PC-9 (cell line): ENCODE data around the gene GBX2. TPM values are rescaled to one million over a fixed set of nuclear protein-coding genes. Genes with fewer than 3 reads are reported as not detected.

ENCODE experiments used
- BruUV-seq: library from RNA; stranded (reverse); fragments of 400-500 nt; replicated peaks from 2 replicates; lab custom pipeline; 2021; lab: Mats Ljungman, UMichigan
- CTCF ChIA-PET: fragments of 300-600 bp; sonication (Branson Sonifier 250); formaldehyde crosslinking; loops from one replicate; lab custom pipeline; 2022; ENCODE audit warnings: antibody characterized with exemption; lab: Charles Lee
- POLR2A ChIA-PET: fragments of 300-600 bp; sonication (Branson Sonifier 250); formaldehyde crosslinking; loops from one replicate; lab custom pipeline; 2022; ENCODE audit warnings: antibody characterized with exemption; ENCODE audit not compliant: unreplicated experiment; lab: Charles Lee
- DNase-seq, 2 experiments: peaks; one replicate each; pipeline versions ENCODE4 v3.0.0 to v3.0.0-alpha.2; 2015 to 2022; ENCODE audit warnings: mixed read lengths in 1 of 2
- H2AFZ ChIP-seq: fragments of 200-600 bp; sonication (generic); 2 replicates; pipeline ENCODE4 v1.8.1; 2017; ENCODE audit warnings: antibody characterized with exemption
- H3F3A ChIP-seq: fragments of 200-600 bp; sonication (generic); 2 replicates; pipeline ENCODE4 v1.8.1; 2017; ENCODE audit warnings: antibody characterized with exemption, mild to moderate bottlenecking, low read depth; ENCODE audit not compliant: insufficient read depth
- H3K27ac ChIP-seq: fragments of 200-600 bp; sonication (generic); 2 replicates; pipeline ENCODE4 v1.6.1; 2016; ENCODE audit warnings: mixed run types
- H3K27me3 ChIP-seq: fragments of 200-600 bp; sonication (generic); 2 replicates; pipeline ENCODE4 v1.6.1; 2016; ENCODE audit warnings: low read depth, mixed run types; ENCODE audit not compliant: insufficient read depth
- H3K36me3 ChIP-seq: fragments of 200-600 bp; sonication (generic); 2 replicates; pipeline ENCODE4 v1.6.1; 2016; ENCODE audit warnings: low read depth, mixed run types
- H3K4me1 ChIP-seq: fragments of 200-600 bp; sonication (generic); replicated peaks from 2 replicates; pipeline ENCODE4 v1.6.1; 2016; ENCODE audit warnings: mixed run types; ENCODE audit not compliant: insufficient read depth
- H3K4me2 ChIP-seq: fragments of 200-600 bp; sonication (generic); 2 replicates; pipeline ENCODE4 v1.6.1; 2017; ENCODE audit warnings: mixed run types
- H3K4me3 ChIP-seq: fragments of 200-600 bp; sonication (generic); 2 replicates; pipeline ENCODE4 v1.6.1; 2016; ENCODE audit warnings: mixed run types
- H3K79me2 ChIP-seq: fragments of 200-600 bp; sonication (generic); 2 replicates; pipeline ENCODE4 v1.6.1; 2017; ENCODE audit warnings: low read depth, mixed run types
- H3K9me2 ChIP-seq: fragments of 200-600 bp; sonication (generic); 2 replicates; pipeline ENCODE4 v1.8.1; 2017; ENCODE audit warnings: mild to moderate bottlenecking; ENCODE audit not compliant: insufficient read depth
- H3K9me3 ChIP-seq: fragments of 200-600 bp; sonication (generic); 2 replicates; pipeline ENCODE4 v1.8.1; 2016; ENCODE audit warnings: low read depth; ENCODE audit not compliant: insufficient read depth
- H4K20me1 ChIP-seq: fragments of 200-600 bp; sonication (generic); 2 replicates; pipeline ENCODE4 v1.8.1; 2017; ENCODE audit not compliant: insufficient read depth
- EZH2 ChIP-seq: fragments of 200-600 bp; sonication (generic); IDR thresholded peaks from 2 replicates; pipeline ENCODE4 v1.8.0; 2017; ENCODE audit warnings: antibody characterized with exemption, low read depth
- intact Hi-C: fragments of 100-400 bp; cut with micrococcal nuclease; formaldehyde crosslinking; loops from one replicate; pipeline ENCODE4 v1.10.0; 2022; ENCODE audit not compliant: unreplicated experiment
- total RNA-seq: library from RNA; stranded (reverse); gene quantifications from 2 replicates; pipeline ENCODE4 v1.2.3, GENCODE V29; 2021
- TF ChIP-seq, protein P1 (sequence below): fragments of 200-600 bp; sonication (generic); conservative IDR thresholded peaks from 2 replicates; pipeline ENCODE4 v1.6.1; 2017; ENCODE audit warnings: mixed run types, antibody characterized with exemption, mild to moderate bottlenecking, moderate library complexity

Gene GBX2
- total RNA-seq, 1 experiment from 2014 or later: not detected

DNA sequence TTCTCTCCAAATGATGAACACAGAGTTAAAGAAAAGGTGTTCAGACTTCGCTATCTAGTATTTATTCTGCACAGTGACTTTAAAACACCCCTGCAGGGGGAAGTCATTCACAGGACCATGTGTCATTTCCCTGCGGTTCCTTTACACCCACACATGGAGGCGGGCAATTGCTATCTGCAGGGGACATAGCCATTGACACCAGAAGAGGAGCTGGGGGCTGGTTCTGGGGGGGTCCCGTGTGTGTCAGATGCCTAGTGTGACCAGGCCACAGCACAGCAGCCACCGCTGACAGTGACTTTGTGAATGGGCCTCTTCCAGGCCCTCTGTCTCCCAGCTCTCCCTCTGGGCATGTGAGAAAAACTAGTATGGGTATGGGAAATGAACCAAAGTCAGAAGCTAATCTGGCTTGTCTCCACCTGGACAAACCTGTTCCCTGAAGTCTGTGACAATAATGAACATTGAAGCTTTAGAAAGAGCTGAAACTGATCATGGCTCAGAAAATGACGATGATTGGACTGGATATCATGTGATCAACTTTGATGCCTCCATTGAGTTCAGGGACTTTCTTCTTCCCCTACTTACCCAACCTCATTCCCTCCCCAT is 7.5 kb upstream of the GBX2 start:
- no TSS peak for BruUV-seq
- H4K20me1 ChIP-seq: no peaks in the 10 kb centered on the region
- H3K79me2 ChIP-seq: no peaks in the 10 kb centered on the region
- H3K9me2 ChIP-seq: no peaks in the 10 kb centered on the region
- no peak for DNase-seq
- H3K27ac ChIP-seq: no peak overlapping the region
- no peaks in the 10 kb centered on the region for H3K36me3 ChIP-seq
- H3F3A ChIP-seq: peaks cover 32% of the 10 kb centered on the region
- TF ChIP-seq, protein P1, sequence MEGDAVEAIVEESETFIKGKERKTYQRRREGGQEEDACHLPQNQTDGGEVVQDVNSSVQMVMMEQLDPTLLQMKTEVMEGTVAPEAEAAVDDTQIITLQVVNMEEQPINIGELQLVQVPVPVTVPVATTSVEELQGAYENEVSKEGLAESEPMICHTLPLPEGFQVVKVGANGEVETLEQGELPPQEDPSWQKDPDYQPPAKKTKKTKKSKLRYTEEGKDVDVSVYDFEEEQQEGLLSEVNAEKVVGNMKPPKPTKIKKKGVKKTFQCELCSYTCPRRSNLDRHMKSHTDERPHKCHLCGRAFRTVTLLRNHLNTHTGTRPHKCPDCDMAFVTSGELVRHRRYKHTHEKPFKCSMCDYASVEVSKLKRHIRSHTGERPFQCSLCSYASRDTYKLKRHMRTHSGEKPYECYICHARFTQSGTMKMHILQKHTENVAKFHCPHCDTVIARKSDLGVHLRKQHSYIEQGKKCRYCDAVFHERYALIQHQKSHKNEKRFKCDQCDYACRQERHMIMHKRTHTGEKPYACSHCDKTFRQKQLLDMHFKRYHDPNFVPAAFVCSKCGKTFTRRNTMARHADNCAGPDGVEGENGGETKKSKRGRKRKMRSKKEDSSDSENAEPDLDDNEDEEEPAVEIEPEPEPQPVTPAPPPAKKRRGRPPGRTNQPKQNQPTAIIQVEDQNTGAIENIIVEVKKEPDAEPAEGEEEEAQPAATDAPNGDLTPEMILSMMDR: no peak
- TF ChIP-seq EZH2: no peak
- H3K4me3 ChIP-seq: no peak overlapping the region
- no peaks in the 10 kb centered on the region for H3K9me3 ChIP-seq
- H3K4me1 ChIP-seq: peaks cover 12% of the 10 kb centered on the region
- H3K27me3 ChIP-seq: no peaks in the 10 kb centered on the region
- intact Hi-C loops: no loop called here
- POLR2A ChIA-PET: interaction anchor here (0.5 to 0.8 kb wide), 4 partner anchors 31 to 414 kb away, joined by 3 to 14 read pairs (median 5); no protein-coding TSS in a partner anchor
- no peak overlapping the region for H2AFZ ChIP-seq
- H3K4me2 ChIP-seq: no peak overlapping the region
- CTCF ChIA-PET: interaction anchor here (0.7 to 1.4 kb wide), 3 partner anchors 142 to 396 kb away, joined by 3 to 5 read pairs (median 3); no protein-coding TSS in a partner anchor

DNA sequence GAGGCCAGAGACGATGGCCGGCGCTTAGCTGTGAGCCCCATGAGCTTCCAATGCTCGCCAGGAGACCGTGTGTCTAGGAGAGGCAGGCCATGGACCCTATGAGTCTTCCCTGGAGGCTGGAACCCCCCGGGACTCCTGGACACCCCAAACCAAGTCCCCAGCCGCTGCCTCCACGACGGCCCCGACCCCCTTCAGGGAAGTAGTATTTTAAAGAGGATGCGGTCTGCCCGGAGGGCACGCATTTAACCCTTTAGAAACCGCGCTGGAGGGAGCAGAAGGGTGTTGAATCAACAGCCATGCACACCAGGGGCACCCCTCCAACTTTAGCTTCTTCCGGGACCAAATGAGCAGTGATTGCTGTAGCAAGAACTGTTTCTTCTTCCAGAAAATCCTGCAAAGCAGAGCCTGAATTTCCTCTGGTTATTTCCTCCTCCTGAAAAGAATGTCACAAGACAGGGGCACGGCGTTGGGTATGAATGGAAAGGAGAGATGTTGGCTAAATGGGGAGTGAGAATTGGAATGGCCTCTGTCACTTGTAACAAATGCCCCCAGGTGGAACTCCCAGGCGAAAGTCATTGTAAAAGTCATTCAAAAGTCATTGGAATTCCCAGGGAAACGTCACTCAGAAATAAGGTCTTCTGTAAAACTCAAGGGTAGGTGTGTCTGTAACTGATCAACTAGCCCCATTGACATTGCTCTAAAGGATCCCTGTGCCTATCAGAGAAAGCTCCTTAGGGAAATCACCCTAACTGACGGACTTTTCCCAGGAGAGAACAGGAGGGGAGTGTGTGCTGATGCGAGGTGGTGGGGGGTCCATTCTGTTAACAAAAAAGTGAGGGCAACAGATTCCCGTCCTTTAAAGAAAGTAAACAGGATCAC is 5.8 kb upstream of the GBX2 start:
- Histone ChIP-seq H3K27me3 (no peaks in the 10 kb centered on the region), H3K9me2 (no peaks in the 10 kb centered on the region), H3K9me3 (no peaks in the 10 kb centered on the region), H3F3A (peaks cover 19% of the 10 kb centered on the region; the same call in 1 of the 2 replicates), H4K20me1 (no peaks in the 10 kb centered on the region), H3K79me2 (no peaks in the 10 kb centered on the region), H3K4me3 (no peak overlapping the region), H3K36me3 (no peaks in the 10 kb centered on the region), H2AFZ (no peak overlapping the region), H3K4me1 (no peaks in the 10 kb centered on the region), H3K27ac (no peak overlapping the region), H3K4me2 (no peak overlapping the region)
- ChIA-PET POLR2A (no interaction called here), CTCF (interaction anchor here (0.5 kb wide), 1 partner anchor 208 kb away, joined by 16 read pairs; no protein-coding TSS in a partner anchor)
- TF ChIP-seq, protein P1: no peak
- no peak for TF ChIP-seq EZH2
- BruUV-seq: no TSS peak
- intact Hi-C loops: no loop called here
- DNase-seq: no peak

DNA sequence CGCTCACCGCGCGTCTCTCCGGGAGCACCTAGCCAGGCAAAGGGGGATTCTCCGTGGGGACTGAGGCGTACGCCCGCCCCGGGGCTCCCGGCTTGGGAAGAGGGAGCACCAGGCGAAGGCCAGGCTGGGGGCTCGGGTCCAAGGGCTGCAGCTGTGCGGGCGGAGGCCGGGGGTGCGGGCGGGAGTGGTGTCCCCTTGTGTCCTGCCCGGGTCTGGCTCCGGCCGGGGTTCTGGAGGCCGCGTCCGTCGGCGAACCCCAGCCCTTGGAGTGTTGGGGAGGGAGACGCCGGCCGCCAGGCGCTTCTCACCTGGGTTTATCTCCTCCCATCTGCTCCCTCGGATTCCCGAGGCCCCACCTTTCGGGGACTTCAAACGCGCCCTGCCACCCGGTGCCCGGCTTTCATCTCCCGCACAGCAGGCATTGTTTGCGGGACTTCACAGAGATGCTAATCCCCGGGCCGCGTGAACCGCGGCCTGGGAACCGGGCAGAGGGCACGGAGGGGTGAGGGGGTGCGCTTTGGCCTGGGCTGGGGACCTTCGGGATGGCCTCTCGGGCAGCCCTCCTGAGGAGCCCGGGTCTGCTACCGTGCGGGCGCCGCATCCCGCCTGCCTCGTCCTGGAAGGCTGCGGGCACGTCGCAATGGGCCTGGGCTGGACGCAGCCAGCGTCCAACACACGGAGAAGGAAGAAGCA is 5.0 kb upstream of the GBX2 start:
- TF ChIP-seq, protein P1: no peak
- TF ChIP-seq EZH2: no peak
- no peak overlapping the region for H2AFZ ChIP-seq
- BruUV-seq: no TSS peak
- H3K36me3 ChIP-seq: no peaks in the 10 kb centered on the region
- no peaks in the 10 kb centered on the region for H3K4me1 ChIP-seq
- no peaks in the 10 kb centered on the region for H3K27me3 ChIP-seq
- H3K9me2 ChIP-seq: no peaks in the 10 kb centered on the region
- intact Hi-C loops: no loop called here
- no peak overlapping the region for H3K4me2 ChIP-seq
- H4K20me1 ChIP-seq: no peaks in the 10 kb centered on the region
- no peaks in the 10 kb centered on the region for H3K79me2 ChIP-seq
- H3F3A ChIP-seq: peaks cover 12% of the 10 kb centered on the region; the same call in 1 of the 2 replicates
- ChIA-PET POLR2A (no interaction called here), CTCF (interaction anchor here (0.5 kb wide), 1 partner anchor 207 kb away, joined by 16 read pairs; no protein-coding TSS in a partner anchor)
- no peaks in the 10 kb centered on the region for H3K9me3 ChIP-seq
- DNase-seq: no peak
- H3K27ac ChIP-seq: no peak overlapping the region
- H3K4me3 ChIP-seq: no peak overlapping the region
